ENCODE measurements around the gene PLEK2. TPM values are rescaled to one million over a fixed set of nuclear protein-coding genes. Genes with fewer than 3 reads are reported as not detected.

The PLEK2 gene
- total and polyA plus RNA-seq, 2 of the 13 experiments (the other 11 are each of a cell fraction or from before 2014, with no cell fraction given), result 0.26 to 1.5 TPM

- Histone ChIP-seq H3K27me3 (ENCODE audit: control insufficient read depth in 1 of 2, insufficient read depth in 2 of 2, low read length in 2 of 2) (peaks cover 2 to 19% of the 10 kb centered on the region in 2 experiments; a peak in 3 of 5 replicates), H2AFZ (ENCODE audit: low read length) (no peak overlapping the region), H3K4me1 (ENCODE audit: insufficient read depth, low read length) (peaks cover 24% of the 10 kb centered on the region), H3K9me3 (ENCODE audit: low read length) (no peaks in the 10 kb centered on the region), H3K4me2 (ENCODE audit: low read depth, low read length) (no peak overlapping the region), H3K27ac (ENCODE audit: extremely low read length, insufficient read depth, low read length) (no peak overlapping the region), H3K36me3 (replicated peaks in 1 of 2; ENCODE audit: control insufficient read depth in 1 of 2, insufficient read depth in 2 of 2, low read length in 2 of 2) (no peaks in the 10 kb centered on the region), H3K79me2 (ENCODE audit: insufficient read depth, low read length) (no peaks in the 10 kb centered on the region), H4K20me1 (ENCODE audit: insufficient read depth, low read length) (no peaks in the 10 kb centered on the region), H3K4me3 (replicated peaks in 1 of 3; ENCODE audit: insufficient read depth in 1 of 3, low read depth in 2 of 3, low read length in 3 of 3) (no peak overlapping the region), H3K9ac (ENCODE audit: insufficient read depth, low read depth, low read length) (no peak overlapping the region)
- intact Hi-C loops (cut with micrococcal nuclease; ENCODE audit: unreplicated experiment), result loop anchor here (1.0 kb wide), 1 partner anchor 7 kb away; no protein-coding TSS in a partner anchor
- WGBS (ENCODE audit: low lambda C conversion rate), result 43% methylated on average over 5 of the region's 5 CpGs
- POLR2A ChIA-PET, result no interaction called here
- no TSS peak for BruUV-seq (replicated peaks)
- CTCF ChIA-PET (ENCODE audit: low intra/inter-chr PET ratio, low total read pairs), result no interaction called here
- DNase-seq (ENCODE audit: low spot score), result no peak
- in situ Hi-C loops (cut with HindIII; ENCODE audit: extremely low pct_ligation_motif_present, low pct_unique_long_range_greater_than_20kb), result no loop called here
- no peak for ATAC-seq
- no peak for FAIRE-seq
- TF ChIP-seq MAF1 (CRISPR knock-in tag; IDR thresholded peaks at IDR 0.05; ENCODE audit: borderline replicate concordance) (no peak), HNF1B (CRISPR knock-in tag; IDR thresholded peaks at IDR 0.05) (no peak), HOXA9 (CRISPR knock-in tag; IDR thresholded peaks at IDR 0.05; ENCODE audit: borderline replicate concordance) (no peak), ZNF629 (CRISPR knock-in tag; conservative IDR thresholded peaks at IDR 0.05) (no peak), SYNCRIP (IDR thresholded peaks at IDR 0.05; ENCODE audit: insufficient read depth, low read depth, low read length) (no peak), ZNF615 (CRISPR knock-in tag; IDR thresholded peaks at IDR 0.05; ENCODE audit: borderline replicate concordance) (no peak), ZBTB40 (IDR thresholded peaks at IDR 0.05) (no peak), ZBTB40 (CRISPR knock-in tag; IDR thresholded peaks at IDR 0.05) (no peak), DNMT1 (CRISPR knock-in tag; IDR thresholded peaks at IDR 0.05) (no peak), ZNF180 (CRISPR knock-in tag; IDR thresholded peaks at IDR 0.05; ENCODE audit: borderline replicate concordance, low read depth) (no peak), NR1H2 (CRISPR knock-in tag; IDR thresholded peaks at IDR 0.05; ENCODE audit: borderline replicate concordance, low read depth) (no peak), ZNF782 (CRISPR knock-in tag; IDR thresholded peaks at IDR 0.05; ENCODE audit: borderline replicate concordance) (no peak), TAF1 (CRISPR knock-in tag; IDR thresholded peaks at IDR 0.05) (no peak), ZNF264 (CRISPR knock-in tag; IDR thresholded peaks at IDR 0.05) (no peak), ELF3 (CRISPR knock-in tag; IDR thresholded peaks at IDR 0.05) (no peak), ZFYVE20 (CRISPR knock-in tag; IDR thresholded peaks at IDR 0.05; ENCODE audit: borderline replicate concordance, low read depth) (no peak)
Observed at GRCh38 chr14:67435603-67436002, 23.6 kb upstream of the PLEK2 start.
